IMR-90 (cell line): ENCODE measurements around the gene NFKB1. TPM values are rescaled to one million over a fixed set of nuclear protein-coding genes. Genes with fewer than 3 reads are reported as not detected.

Source experiments
- ATAC-seq: fragments of 200-7000 bp; cut with Tn5 transposase; 2 replicates; pipeline ENCODE4 v1.9.1; 2020; ENCODE audit warnings: low read depth, mild to moderate bottlenecking, moderate library complexity
- BruUV-seq: library from RNA; stranded (reverse); fragments of 400-500 nt; replicated peaks from 2 replicates; lab custom pipeline; 2021; lab: Mats Ljungman, UMichigan
- CTCF ChIA-PET: fragments of 300-600 bp; formaldehyde crosslinking; extraction: SDS; loops from one replicate; lab custom pipeline; 2021; ENCODE audit warnings: antibody characterized with exemption; lab: Yijun Ruan, JAX
- POLR2A ChIA-PET: fragments of 300-600 bp; sonication (Branson Sonifier 250); formaldehyde crosslinking; loops from one replicate; lab custom pipeline; 2022; ENCODE audit warnings: antibody characterized with exemption; ENCODE audit not compliant: unreplicated experiment; lab: Charles Lee
- DNase-seq: peaks from one replicate; pipeline ENCODE4 v3.0.0; 2013
- H2AFZ ChIP-seq: replicated peaks from 2 replicates; pipeline ENCODE3; 2013; ENCODE audit warnings: low read length, mild to moderate bottlenecking; ENCODE audit not compliant: poor library complexity
- H2AK5ac ChIP-seq: 2 replicates; pipeline ENCODE4 v1.6.1; 2013; ENCODE audit warnings: low read depth, low read length, inconsistent platforms
- H2AK9ac ChIP-seq: replicated peaks from 2 replicates; pipeline ENCODE3; 2013; ENCODE audit warnings: mild to moderate bottlenecking, low read depth, low read length, moderate library complexity; ENCODE audit not compliant: poor library complexity
- H2BK120ac ChIP-seq: 2 replicates; pipeline ENCODE4 v1.6.1; 2013; ENCODE audit warnings: low read depth, low read length, inconsistent platforms
- H2BK15ac ChIP-seq: 3 replicates; pipeline ENCODE4 v1.6.1; 2013; ENCODE audit warnings: low read depth, low read length, inconsistent platforms
- H2BK20ac ChIP-seq: 2 replicates; pipeline ENCODE4 v1.6.1; 2013; ENCODE audit warnings: low read depth, mild to moderate bottlenecking, inconsistent platforms, low read length, moderate library complexity
- H2BK5ac ChIP-seq: 2 replicates; pipeline ENCODE4 v1.6.1; 2013; ENCODE audit warnings: mild to moderate bottlenecking, low read depth, low read length, inconsistent platforms; ENCODE audit not compliant: poor library complexity, severe bottlenecking
- H3K14ac ChIP-seq: replicated peaks from 2 replicates; pipeline ENCODE4 v1.6.1; 2013; ENCODE audit warnings: low read depth, low read length, inconsistent platforms
- H3K18ac ChIP-seq: 2 replicates; pipeline ENCODE4 v1.6.1; 2013; ENCODE audit warnings: low read depth, low read length, control low read depth
- H3K23ac ChIP-seq: 2 replicates; pipeline ENCODE4 v1.6.1; 2013; ENCODE audit warnings: low read depth, low read length, inconsistent platforms
- H3K27ac ChIP-seq: 2 replicates; pipeline ENCODE4 v1.5.1; 2013; ENCODE audit warnings: mild to moderate bottlenecking, control low read depth, low read length; ENCODE audit not compliant: insufficient read depth
- H3K27me3 ChIP-seq: 2 replicates; pipeline ENCODE4 v1.6.1; 2013; ENCODE audit warnings: low read length; ENCODE audit not compliant: control insufficient read depth, insufficient read depth
- H3K36me3 ChIP-seq: 2 replicates; pipeline ENCODE4 v1.6.1; 2013; ENCODE audit warnings: low read length, mixed read lengths; ENCODE audit not compliant: control insufficient read depth, insufficient read depth
- H3K4ac ChIP-seq: 2 replicates; pipeline ENCODE4 v1.6.1; 2013; ENCODE audit warnings: low read depth, low read length, inconsistent platforms
- H3K4me1 ChIP-seq: 2 replicates; pipeline ENCODE4 v1.6.1; 2013; ENCODE audit warnings: low read length, mixed read lengths; ENCODE audit not compliant: control insufficient read depth, insufficient read depth
- H3K4me2 ChIP-seq: 2 replicates; pipeline ENCODE4 v1.6.1; 2013; ENCODE audit warnings: low read depth, mild to moderate bottlenecking, control low read depth, low read length, moderate library complexity
- H3K4me3 ChIP-seq: 2 replicates; pipeline ENCODE4 v1.5.1; 2013; ENCODE audit warnings: low read depth, mild to moderate bottlenecking, control low read depth, low read length, moderate library complexity; ENCODE audit not compliant: insufficient read depth
- H3K56ac ChIP-seq: 2 replicates; pipeline ENCODE4 v1.6.1; 2013; ENCODE audit warnings: low read length, inconsistent platforms; ENCODE audit not compliant: insufficient read depth; ENCODE audit errors: extremely low read depth
- H3K79me1 ChIP-seq, 2 experiments: 2 replicates each; pipeline ENCODE4 v1.6.1; 2013; ENCODE audit warnings: low read length in 2 of 2, inconsistent platforms in 1 of 2, low read depth in 1 of 2
- H3K9ac ChIP-seq: 2 replicates; pipeline ENCODE4 v1.6.1; 2013; ENCODE audit warnings: low read depth, low read length, control low read depth
- H3K9me1 ChIP-seq: 2 replicates; pipeline ENCODE4 v1.6.1; 2013; ENCODE audit warnings: low read length, inconsistent platforms; ENCODE audit not compliant: insufficient read depth
- H3K9me3 ChIP-seq: 2 replicates; pipeline ENCODE4 v1.6.1; 2013; ENCODE audit warnings: low read length; ENCODE audit not compliant: control insufficient read depth, insufficient read depth
- H4K20me1 ChIP-seq: 2 replicates; pipeline ENCODE4 v1.6.1; 2013; ENCODE audit warnings: low read length, inconsistent platforms; ENCODE audit not compliant: insufficient read depth
- H4K5ac ChIP-seq: 2 replicates; pipeline ENCODE4 v1.6.1; 2013; ENCODE audit warnings: mild to moderate bottlenecking, low read depth, low read length, control low read depth
- H4K8ac ChIP-seq, 2 experiments: 2 replicates each; pipeline ENCODE4 v1.6.1; 2013; ENCODE audit warnings: low read depth in 2 of 2, low read length in 2 of 2, control low read depth in 1 of 2, inconsistent platforms in 1 of 2
- H4K91ac ChIP-seq: 2 replicates; pipeline ENCODE4 v1.6.1; 2013; ENCODE audit warnings: low read depth, low read length, inconsistent platforms; ENCODE audit not compliant: insufficient read depth
- BHLHE40 ChIP-seq: fragments of 150-350 bp; IDR thresholded peaks from 2 replicates; pipeline ENCODE4 v1.6.1; 2016; ENCODE audit warnings: mild to moderate bottlenecking, low read depth, low read length
- CEBPB ChIP-seq: IDR thresholded peaks from 2 replicates; pipeline ENCODE4 v1.6.1; 2012; ENCODE audit warnings: low read depth, low read length, improper control_type of control experiment
- CHD1 ChIP-seq: IDR thresholded peaks from 2 replicates; pipeline ENCODE4 v1.6.1; 2012; ENCODE audit warnings: low read depth, low read length, improper control_type of control experiment
- FOS ChIP-seq: fragments of 150-350 bp; IDR thresholded peaks from 2 replicates; pipeline ENCODE4 v1.6.1; 2016; ENCODE audit warnings: low read depth, low read length
- MAFK ChIP-seq: IDR thresholded peaks from 2 replicates; pipeline ENCODE4 v1.6.1; 2012; ENCODE audit warnings: low read depth, low read length, improper control_type of control experiment
- MAZ ChIP-seq: IDR thresholded peaks from 2 replicates; pipeline ENCODE4 v1.6.1; 2012; ENCODE audit warnings: low read depth, mild to moderate bottlenecking, low read length, improper control_type of control experiment, moderate library complexity, borderline replicate concordance
- MXI1 ChIP-seq: IDR thresholded peaks from 2 replicates; pipeline ENCODE4 v1.6.1; 2012; ENCODE audit warnings: low read depth, mild to moderate bottlenecking, low read length, moderate library complexity, borderline replicate concordance
- NFE2L2 ChIP-seq: fragments of 150-350 bp; IDR thresholded peaks from 2 replicates; pipeline ENCODE4 v1.6.1; 2016; ENCODE audit warnings: low read depth, mild to moderate bottlenecking, low read length
- POLR2A ChIP-seq: IDR thresholded peaks from 2 replicates; pipeline ENCODE4 v1.6.1; 2012; ENCODE audit warnings: mild to moderate bottlenecking, low read depth, low read length
- RAD21 ChIP-seq: IDR thresholded peaks from 2 replicates; pipeline ENCODE4 v1.6.1; 2012; ENCODE audit warnings: low read length, improper control_type of control experiment
- RCOR1 ChIP-seq: IDR thresholded peaks from 2 replicates; pipeline ENCODE4 v1.6.1; 2012; ENCODE audit warnings: mild to moderate bottlenecking, low read length, improper control_type of control experiment; ENCODE audit not compliant: insufficient replicate concordance
- RFX5 ChIP-seq: IDR thresholded peaks from 2 replicates; pipeline ENCODE4 v1.8.0; 2012; ENCODE audit warnings: low read depth, mild to moderate bottlenecking, low read length, moderate library complexity
- SMC3 ChIP-seq: fragments of 150-350 bp; IDR thresholded peaks from 2 replicates; pipeline ENCODE4 v1.6.1; 2016; ENCODE audit warnings: low read depth, mild to moderate bottlenecking, antibody characterized with exemption, low read length, moderate library complexity
- WGBS, 2 experiments: methylation state at CpG; one replicate each; pipeline versions ENCODE4 v1.1.5 to v1.1.7; 2013; ENCODE audit warnings: missing lambda C conversion rate in 2 of 2; ENCODE audit not compliant: insufficient read length in 1 of 2; ENCODE audit errors: extremely low coverage in 2 of 2; 5-methylcytosine and 5-hydroxymethylcytosine counted together
- dilution Hi-C: fragments of 300-500 bp; cut with HindIII; formaldehyde crosslinking; loops from one replicate; pipeline ENCODE4 v1.14.3; 2018; ENCODE audit warnings: low sequenced_read_pairs; ENCODE audit not compliant: unreplicated experiment
- in situ Hi-C: fragments of 300-500 bp; cut with MboI; formaldehyde crosslinking; loops from 3 replicates; pipeline ENCODE4 v1.14.3; 2019; ENCODE audit warnings: low sequenced_read_pairs, inconsistent platforms, mixed read lengths
- intact Hi-C: fragments of 100-400 bp; cut with micrococcal nuclease; formaldehyde crosslinking; loops from 2 replicates; pipeline ENCODE4 v1.10.0; 2022
- polyA plus RNA-seq, 3 experiments: library from polyadenylated mRNA; depleted of rRNA; stranded (reverse); fragments of >200 nt; gene quantifications; 2 replicates each; pipeline ENCODE4 v1.2.3, GENCODE V29; 2012; ENCODE audit warnings: low replicate concordance in 1 of 3
- total RNA-seq: library from RNA; depleted of rRNA; stranded (reverse); fragments of >200 nt; gene quantifications from 2 replicates; pipeline ENCODE4 v1.2.3, GENCODE V29; 2012
- TF ChIP-seq, protein P1 (sequence below): fragments of 150-350 bp; IDR thresholded peaks from 2 replicates; pipeline ENCODE4 v1.6.1; 2016; ENCODE audit warnings: low read depth, mild to moderate bottlenecking, low read length, moderate library complexity, borderline replicate concordance
- TF ChIP-seq, protein P2 (sequence below): fragments of 150-350 bp; IDR thresholded peaks from 2 replicates; pipeline ENCODE4 v1.6.1; 2017; ENCODE audit warnings: mild to moderate bottlenecking, antibody characterized with exemption, low read length, low read depth
- TF ChIP-seq, protein P3 (sequence below): conservative IDR thresholded peaks from 2 replicates; pipeline ENCODE4 v1.5.1; 2012; ENCODE audit warnings: mild to moderate bottlenecking, low read depth, low read length, improper control_type of control experiment

The NFKB1 gene
- total and polyA plus RNA-seq, 2 of the 4 experiments (the other 2 are of a cell fraction): 19.8 to 24.6 TPM

DNA sequence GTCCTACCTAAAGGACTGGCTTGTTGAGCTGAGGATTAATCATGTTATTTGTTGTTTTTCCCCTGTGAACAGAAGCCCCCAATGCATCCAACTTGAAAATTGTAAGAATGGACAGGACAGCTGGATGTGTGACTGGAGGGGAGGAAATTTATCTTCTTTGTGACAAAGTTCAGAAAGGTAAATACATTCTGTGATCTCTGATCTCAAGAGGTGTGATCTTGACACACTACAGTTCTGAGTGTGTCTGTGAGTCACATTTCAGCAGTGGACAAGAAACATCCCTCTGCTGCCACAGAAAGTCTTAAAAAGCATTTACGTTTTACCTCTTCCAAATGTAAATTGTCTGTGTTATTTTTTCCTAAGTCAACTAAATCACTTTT lies 79.3 kb downstream of the NFKB1 start:
- no peak overlapping the region for H3K56ac ChIP-seq
- H3K36me3 ChIP-seq: peaks cover 25% of the 10 kb centered on the region
- POLR2A ChIA-PET: no interaction called here
- H3K27me3 ChIP-seq: no peaks in the 10 kb centered on the region
- intact Hi-C loops (no loop called here), in situ Hi-C loops (no loop called here), dilution Hi-C loops (no loop called here)
- no peak overlapping the region for H3K9ac ChIP-seq
- peaks cover 10 to 11% of the 10 kb centered on the region in 2 experiments; a peak in 1 of 4 replicates for H3K79me1 ChIP-seq
- no TSS peak for BruUV-seq
- no peak overlapping the region for H4K91ac ChIP-seq
- H3K14ac ChIP-seq: no peak overlapping the region
- CTCF ChIA-PET: interaction anchor here (0.5 kb wide), 1 partner anchor 582 kb away, joined by 3 read pairs; no protein-coding TSS in a partner anchor
- H3K4me1 ChIP-seq: no peaks in the 10 kb centered on the region
- no peak overlapping the region for H3K4ac ChIP-seq
- DNase-seq (no peak), ATAC-seq (no peak)
- no peak overlapping the region for H3K4me3 ChIP-seq
- no CpG with 5 or more reads among the region's 1 CpG for WGBS, 2 experiments
- H3K9me3 ChIP-seq: no peaks in the 10 kb centered on the region
- peaks cover 3% of the 10 kb centered on the region; the same call in 1 of the 2 replicates for H3K9me1 ChIP-seq
- H4K20me1 ChIP-seq: no peaks in the 10 kb centered on the region
- no peak overlapping the region for H2AFZ ChIP-seq
- H3K23ac ChIP-seq: no peak overlapping the region
- no peak overlapping the region for H4K8ac ChIP-seq
- H2BK20ac ChIP-seq: no peak overlapping the region
- no peak overlapping the region for H2BK15ac ChIP-seq
- no peak overlapping the region for H2BK5ac ChIP-seq
- no peak overlapping the region for H3K18ac ChIP-seq
- H2AK9ac ChIP-seq: no peak overlapping the region
- no peak overlapping the region for H3K27ac ChIP-seq
- TF ChIP-seq, protein P1, sequence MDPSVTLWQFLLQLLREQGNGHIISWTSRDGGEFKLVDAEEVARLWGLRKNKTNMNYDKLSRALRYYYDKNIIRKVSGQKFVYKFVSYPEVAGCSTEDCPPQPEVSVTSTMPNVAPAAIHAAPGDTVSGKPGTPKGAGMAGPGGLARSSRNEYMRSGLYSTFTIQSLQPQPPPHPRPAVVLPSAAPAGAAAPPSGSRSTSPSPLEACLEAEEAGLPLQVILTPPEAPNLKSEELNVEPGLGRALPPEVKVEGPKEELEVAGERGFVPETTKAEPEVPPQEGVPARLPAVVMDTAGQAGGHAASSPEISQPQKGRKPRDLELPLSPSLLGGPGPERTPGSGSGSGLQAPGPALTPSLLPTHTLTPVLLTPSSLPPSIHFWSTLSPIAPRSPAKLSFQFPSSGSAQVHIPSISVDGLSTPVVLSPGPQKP: no peak
- TF ChIP-seq POLR2A: no peak
- TF ChIP-seq SMC3: no peak
- no peak for TF ChIP-seq BHLHE40
- TF ChIP-seq NFE2L2: no peak
- TF ChIP-seq RAD21: no peak
- TF ChIP-seq FOS: no peak
- no peak for TF ChIP-seq MXI1
- no peak for TF ChIP-seq MAZ
- TF ChIP-seq RFX5: no peak
- TF ChIP-seq, protein P2, sequence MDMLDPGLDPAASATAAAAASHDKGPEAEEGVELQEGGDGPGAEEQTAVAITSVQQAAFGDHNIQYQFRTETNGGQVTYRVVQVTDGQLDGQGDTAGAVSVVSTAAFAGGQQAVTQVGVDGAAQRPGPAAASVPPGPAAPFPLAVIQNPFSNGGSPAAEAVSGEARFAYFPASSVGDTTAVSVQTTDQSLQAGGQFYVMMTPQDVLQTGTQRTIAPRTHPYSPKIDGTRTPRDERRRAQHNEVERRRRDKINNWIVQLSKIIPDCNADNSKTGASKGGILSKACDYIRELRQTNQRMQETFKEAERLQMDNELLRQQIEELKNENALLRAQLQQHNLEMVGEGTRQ: no peak
- no peak for TF ChIP-seq MAFK
- TF ChIP-seq, protein P3, sequence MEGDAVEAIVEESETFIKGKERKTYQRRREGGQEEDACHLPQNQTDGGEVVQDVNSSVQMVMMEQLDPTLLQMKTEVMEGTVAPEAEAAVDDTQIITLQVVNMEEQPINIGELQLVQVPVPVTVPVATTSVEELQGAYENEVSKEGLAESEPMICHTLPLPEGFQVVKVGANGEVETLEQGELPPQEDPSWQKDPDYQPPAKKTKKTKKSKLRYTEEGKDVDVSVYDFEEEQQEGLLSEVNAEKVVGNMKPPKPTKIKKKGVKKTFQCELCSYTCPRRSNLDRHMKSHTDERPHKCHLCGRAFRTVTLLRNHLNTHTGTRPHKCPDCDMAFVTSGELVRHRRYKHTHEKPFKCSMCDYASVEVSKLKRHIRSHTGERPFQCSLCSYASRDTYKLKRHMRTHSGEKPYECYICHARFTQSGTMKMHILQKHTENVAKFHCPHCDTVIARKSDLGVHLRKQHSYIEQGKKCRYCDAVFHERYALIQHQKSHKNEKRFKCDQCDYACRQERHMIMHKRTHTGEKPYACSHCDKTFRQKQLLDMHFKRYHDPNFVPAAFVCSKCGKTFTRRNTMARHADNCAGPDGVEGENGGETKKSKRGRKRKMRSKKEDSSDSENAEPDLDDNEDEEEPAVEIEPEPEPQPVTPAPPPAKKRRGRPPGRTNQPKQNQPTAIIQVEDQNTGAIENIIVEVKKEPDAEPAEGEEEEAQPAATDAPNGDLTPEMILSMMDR: no peak
- no peak for TF ChIP-seq CHD1
- TF ChIP-seq CEBPB: no peak
- TF ChIP-seq RCOR1: no peak
- H2AK5ac ChIP-seq: no peak overlapping the region
- no peak overlapping the region for H3K4me2 ChIP-seq
- no peak overlapping the region for H2BK120ac ChIP-seq
- H4K5ac ChIP-seq: no peak overlapping the region
